Kidney (tissue), 14 donors: ENCODE results near the gene PTPN1. TPM values are rescaled to one million over a fixed set of nuclear protein-coding genes. Genes with fewer than 3 reads are reported as not detected.
A peak's percentile ranks its signal among the peaks of the same experiment; 100 is the strongest.

ENCODE experiments used
- DNase-seq, 5 donors: peaks; one replicate each; pipeline ENCODE4 v3.0.0-alpha.2; 2013 to 2020
- FAIRE-seq: peaks from 2 replicates; lab custom pipeline; 2012; peaks lifted over from hg19 to GRCh38; lab: Jason Lieb, UNC
- H3K27ac ChIP-seq, 2 donors: one replicate each; pipeline ENCODE4 v1.7.0; 2013; ENCODE audit warnings: low read depth in 2 of 2, low read length in 2 of 2, inconsistent platforms in 1 of 2
- H3K27me3 ChIP-seq: one replicate; pipeline ENCODE4 v1.7.1; 2013; ENCODE audit warnings: low read length, inconsistent platforms; ENCODE audit not compliant: control insufficient read depth, insufficient read depth
- H3K36me3 ChIP-seq, 3 donors: one replicate each; pipeline versions ENCODE4 v1.7.0 to v1.7.1; 2013; ENCODE audit warnings: low read length in 3 of 3, control low read depth in 1 of 3, inconsistent platforms in 1 of 3; ENCODE audit not compliant: insufficient read depth in 3 of 3, control insufficient read depth in 2 of 3
- H3K4me1 ChIP-seq, 3 donors: one replicate each; pipeline versions ENCODE4 v1.7.0 to v1.7.1; 2013; ENCODE audit warnings: low read length in 3 of 3, inconsistent platforms in 1 of 3, low read depth in 1 of 3; ENCODE audit not compliant: control insufficient read depth in 2 of 3, insufficient read depth in 2 of 3
- H3K4me3 ChIP-seq, 3 donors: one replicate each; pipeline versions ENCODE4 v1.7.0 to v1.8.1; 2013; ENCODE audit warnings: low read length in 3 of 3, control low read depth in 1 of 3, inconsistent platforms in 1 of 3
- H3K9ac ChIP-seq, 3 donors: one replicate each; pipeline versions ENCODE4 v1.7.0 to v1.7.1; 2013; ENCODE audit warnings: low read length in 3 of 3, control low read depth in 1 of 3, inconsistent platforms in 1 of 3
- H3K9me3 ChIP-seq, 3 donors: one replicate each; pipeline versions ENCODE4 v1.7.0 to v1.7.1; 2013; ENCODE audit warnings: low read length in 3 of 3, control low read depth in 1 of 3, inconsistent platforms in 1 of 3; ENCODE audit not compliant: control insufficient read depth in 2 of 3, insufficient read depth in 1 of 3
- CTCF ChIP-seq: IDR thresholded peaks from 3 replicates; pipeline ENCODE4 v1.5.1; 2012; ENCODE audit warnings: mild to moderate bottlenecking, moderate library complexity, borderline replicate concordance; ENCODE audit not compliant: insufficient read depth; ENCODE audit errors: extremely low read depth
- intact Hi-C: fragments of 100-400 bp; cut with DNase I; formaldehyde crosslinking; loops from one replicate; pipeline ENCODE4 v1.11.1; 2022
- polyA plus RNA-seq: library from polyadenylated mRNA; stranded (reverse); fragments of 350-450 nt; fragmentation: Illumina TruSeq; extraction: RNeasy Lipid Tissue Mini Kit (QIAGEN cat#74804); gene quantifications from one replicate; pipeline ENCODE4 v1.2.3, GENCODE V29; 2014; ENCODE audit warnings: low read depth, low replicate concordance; ENCODE audit not compliant: insufficient read depth
- total RNA-seq: library from RNA; stranded (reverse); fragmentation: NEBNext Ultra II Directional; extraction: Animal tissue kit (Norgen Biotek cat#: 25700); gene quantifications from one replicate; pipeline ENCODE4 v1.2.1, GENCODE V29; 2021
- donor health status: control.
- donor health status: control.
- donor health status: control.
- donor health status: control.
- donor health status: control.
- donor health status: DM: yes; HTN: yes; CAD: no.
- donor health status: Normal renal cell carcinoma (clear cell type).

The PTPN1 gene
- total and polyA plus RNA-seq, 2 donors from 2014 or later = 29.6 to 80.4 TPM

GRCh38 chr20:50525681-50526080, 15.5 kb downstream of the PTPN1 start:
- intact Hi-C loops = no loop called here

GRCh38 chr20:50526403-50526989, 16.3 kb downstream of the PTPN1 start:
- Histone ChIP-seq H3K27ac (no peak overlapping the region), H3K4me3 (no peak overlapping the region), H3K4me1 (peaks cover 0 to 19% (median 15%) of the 10 kb centered on the region in 3 donors), H3K27me3 (no peaks in the 10 kb centered on the region), H3K36me3 (no peaks in the 10 kb centered on the region), H3K9ac (no peak overlapping the region), H3K9me3 (no peaks in the 10 kb centered on the region)
- no peak for TF ChIP-seq CTCF
- intact Hi-C loops = no loop called here
- DNase-seq (peak in 2 of 5 donors; percentile 39 to 48), FAIRE-seq (no peak)

More at GRCh38 chr20:50525681-50526080, 15.5 kb downstream of the PTPN1 start:
- H3K27me3 ChIP-seq = no peaks in the 10 kb centered on the region
- no peak overlapping the region for H3K9ac ChIP-seq
- no peak for DNase-seq
- peaks cover 0 to 22% (median 19%) of the 10 kb centered on the region in 3 donors for H3K4me1 ChIP-seq
- no peaks in the 10 kb centered on the region for H3K9me3 ChIP-seq
- no peak overlapping the region for H3K27ac ChIP-seq
- no peak for TF ChIP-seq CTCF
- no peak overlapping the region for H3K4me3 ChIP-seq
- H3K36me3 ChIP-seq = no peaks in the 10 kb centered on the region
- no peak for FAIRE-seq

GRCh38 chr20:50527068-50527605, 17.0 kb downstream of the PTPN1 start:
- Histone ChIP-seq H3K4me3 (no peak overlapping the region), H3K4me1 (peaks cover 0 to 26% (median 21%) of the 10 kb centered on the region in 3 donors), H3K27ac (no peak overlapping the region), H3K9me3 (no peaks in the 10 kb centered on the region), H3K9ac (no peak overlapping the region), H3K36me3 (no peaks in the 10 kb centered on the region), H3K27me3 (no peaks in the 10 kb centered on the region)
- no peak for TF ChIP-seq CTCF
- DNase-seq = no peak
- no peak for FAIRE-seq
- intact Hi-C loops = no loop called here
